22Rv1 (cell line): ENCODE measurements around the gene ZNF488.
A peak's percentile ranks its signal among the peaks of the same experiment; 100 is the strongest.

Experiments
- H3K27ac ChIP-seq: fragments of 450-650 bp; 2 replicates; pipeline ENCODE4 v1.5.1; 2017
- CTCF ChIP-seq: fragments of 450-650 bp; IDR thresholded peaks from 2 replicates; pipeline ENCODE4 v1.5.1; 2017; ENCODE audit warnings: mild to moderate bottlenecking
- ZFX ChIP-seq: fragments of 450-650 bp; IDR thresholded peaks from 2 replicates; pipeline ENCODE4 v1.6.1; 2017; ENCODE audit warnings: antibody characterized with exemption, borderline replicate concordance

ZNF488 gene

GRCh38 chr10:47330804-47331203 lies 53.3 kb downstream of the ZNF488 start:
- peak overlapping the region; percentile 56 for H3K27ac ChIP-seq
- TF ChIP-seq CTCF, result no peak
- no peak for TF ChIP-seq ZFX

- peak overlapping the region; percentile 56 for H3K27ac ChIP-seq
- TF ChIP-seq ZFX (no peak), CTCF (no peak)
Observed at GRCh38 chr10:47330366-47330765, 53.7 kb downstream of the ZNF488 start.

GRCh38 chr10:47329855-47330254 lies 54.2 kb downstream of the ZNF488 start:
- TF ChIP-seq CTCF (no peak), ZFX (no peak)
- H3K27ac ChIP-seq, result peak overlapping the region; percentile 56

GRCh38 chr10:47326927-47327330 lies 57.2 kb downstream of the ZNF488 start:
- TF ChIP-seq CTCF (no peak), ZFX (no peak)
- no peak overlapping the region for H3K27ac ChIP-seq

- TF ChIP-seq CTCF (no peak), ZFX (no peak)
- H3K27ac ChIP-seq, result no peak overlapping the region
Observed at GRCh38 chr10:47326306-47326926, 57.7 kb downstream of the ZNF488 start.

- TF ChIP-seq CTCF (no peak), ZFX (no peak)
- H3K27ac ChIP-seq, result no peak overlapping the region
Observed at GRCh38 chr10:47325303-47326291, 58.5 kb downstream of the ZNF488 start.
